ENCODE results near the gene COPZ1. TPM values are rescaled to one million over a fixed set of nuclear protein-coding genes. Genes with fewer than 3 reads are reported as not detected.
A peak's percentile ranks its signal among the peaks of the same experiment; 100 is the strongest.

Gene COPZ1
- total and polyA plus RNA-seq, 9 of the 15 experiments (the other 6 are each of a cell fraction or from before 2014, with no cell fraction given): 137 to 487 (median 233) TPM

GRCh38 chr12:54300732-54301427, 24.1 kb upstream of the COPZ1 start, which contains the start of gene NFE2 (continued):
- TF ChIP-seq SRF (CRISPR knock-in tag; IDR thresholded peaks at IDR 0.05): no peak
- peak; percentile 92 to 96 for TF ChIP-seq MAZ (CRISPR knock-in tag; conservative IDR thresholded peaks at IDR 0.05 in 1 of 2, IDR thresholded peaks at IDR 0.05 in 1 of 2)
- TF ChIP-seq ATF7 (IDR thresholded peaks at IDR 0.05): peak; percentile 55
- peak; percentile 77 for TF ChIP-seq ZBTB2 (IDR thresholded peaks at IDR 0.05)
- TF ChIP-seq PHF8 (IDR thresholded peaks at IDR 0.05; ENCODE audit: borderline replicate concordance, low read length): peak; percentile 45; the same call in 1 of the 2 replicates
- peak; percentile 9; the same call in 1 of the 2 replicates for TF ChIP-seq HLTF (IDR thresholded peaks at IDR 0.05)
- peak; percentile 92 for TF ChIP-seq SUPT5H (IDR thresholded peaks at IDR 0.05)
- TF ChIP-seq NCOA4 (IDR thresholded peaks at IDR 0.05; ENCODE audit: partially characterized antibody): no peak
- peak; percentile 77; the same call in 1 of the 2 replicates for TF ChIP-seq RUNX1 (IDR thresholded peaks at IDR 0.05; ENCODE audit: low read depth)
- TF ChIP-seq NKRF (IDR thresholded peaks at IDR 0.05; ENCODE audit: borderline replicate concordance): peak; percentile 70
- no peak for TF ChIP-seq STAT5B (CRISPR knock-in tag; IDR thresholded peaks at IDR 0.05)
- TF ChIP-seq NFIX (CRISPR knock-in tag; IDR thresholded peaks at IDR 0.05; ENCODE audit: low read depth): no peak
- TF ChIP-seq, protein P1, sequence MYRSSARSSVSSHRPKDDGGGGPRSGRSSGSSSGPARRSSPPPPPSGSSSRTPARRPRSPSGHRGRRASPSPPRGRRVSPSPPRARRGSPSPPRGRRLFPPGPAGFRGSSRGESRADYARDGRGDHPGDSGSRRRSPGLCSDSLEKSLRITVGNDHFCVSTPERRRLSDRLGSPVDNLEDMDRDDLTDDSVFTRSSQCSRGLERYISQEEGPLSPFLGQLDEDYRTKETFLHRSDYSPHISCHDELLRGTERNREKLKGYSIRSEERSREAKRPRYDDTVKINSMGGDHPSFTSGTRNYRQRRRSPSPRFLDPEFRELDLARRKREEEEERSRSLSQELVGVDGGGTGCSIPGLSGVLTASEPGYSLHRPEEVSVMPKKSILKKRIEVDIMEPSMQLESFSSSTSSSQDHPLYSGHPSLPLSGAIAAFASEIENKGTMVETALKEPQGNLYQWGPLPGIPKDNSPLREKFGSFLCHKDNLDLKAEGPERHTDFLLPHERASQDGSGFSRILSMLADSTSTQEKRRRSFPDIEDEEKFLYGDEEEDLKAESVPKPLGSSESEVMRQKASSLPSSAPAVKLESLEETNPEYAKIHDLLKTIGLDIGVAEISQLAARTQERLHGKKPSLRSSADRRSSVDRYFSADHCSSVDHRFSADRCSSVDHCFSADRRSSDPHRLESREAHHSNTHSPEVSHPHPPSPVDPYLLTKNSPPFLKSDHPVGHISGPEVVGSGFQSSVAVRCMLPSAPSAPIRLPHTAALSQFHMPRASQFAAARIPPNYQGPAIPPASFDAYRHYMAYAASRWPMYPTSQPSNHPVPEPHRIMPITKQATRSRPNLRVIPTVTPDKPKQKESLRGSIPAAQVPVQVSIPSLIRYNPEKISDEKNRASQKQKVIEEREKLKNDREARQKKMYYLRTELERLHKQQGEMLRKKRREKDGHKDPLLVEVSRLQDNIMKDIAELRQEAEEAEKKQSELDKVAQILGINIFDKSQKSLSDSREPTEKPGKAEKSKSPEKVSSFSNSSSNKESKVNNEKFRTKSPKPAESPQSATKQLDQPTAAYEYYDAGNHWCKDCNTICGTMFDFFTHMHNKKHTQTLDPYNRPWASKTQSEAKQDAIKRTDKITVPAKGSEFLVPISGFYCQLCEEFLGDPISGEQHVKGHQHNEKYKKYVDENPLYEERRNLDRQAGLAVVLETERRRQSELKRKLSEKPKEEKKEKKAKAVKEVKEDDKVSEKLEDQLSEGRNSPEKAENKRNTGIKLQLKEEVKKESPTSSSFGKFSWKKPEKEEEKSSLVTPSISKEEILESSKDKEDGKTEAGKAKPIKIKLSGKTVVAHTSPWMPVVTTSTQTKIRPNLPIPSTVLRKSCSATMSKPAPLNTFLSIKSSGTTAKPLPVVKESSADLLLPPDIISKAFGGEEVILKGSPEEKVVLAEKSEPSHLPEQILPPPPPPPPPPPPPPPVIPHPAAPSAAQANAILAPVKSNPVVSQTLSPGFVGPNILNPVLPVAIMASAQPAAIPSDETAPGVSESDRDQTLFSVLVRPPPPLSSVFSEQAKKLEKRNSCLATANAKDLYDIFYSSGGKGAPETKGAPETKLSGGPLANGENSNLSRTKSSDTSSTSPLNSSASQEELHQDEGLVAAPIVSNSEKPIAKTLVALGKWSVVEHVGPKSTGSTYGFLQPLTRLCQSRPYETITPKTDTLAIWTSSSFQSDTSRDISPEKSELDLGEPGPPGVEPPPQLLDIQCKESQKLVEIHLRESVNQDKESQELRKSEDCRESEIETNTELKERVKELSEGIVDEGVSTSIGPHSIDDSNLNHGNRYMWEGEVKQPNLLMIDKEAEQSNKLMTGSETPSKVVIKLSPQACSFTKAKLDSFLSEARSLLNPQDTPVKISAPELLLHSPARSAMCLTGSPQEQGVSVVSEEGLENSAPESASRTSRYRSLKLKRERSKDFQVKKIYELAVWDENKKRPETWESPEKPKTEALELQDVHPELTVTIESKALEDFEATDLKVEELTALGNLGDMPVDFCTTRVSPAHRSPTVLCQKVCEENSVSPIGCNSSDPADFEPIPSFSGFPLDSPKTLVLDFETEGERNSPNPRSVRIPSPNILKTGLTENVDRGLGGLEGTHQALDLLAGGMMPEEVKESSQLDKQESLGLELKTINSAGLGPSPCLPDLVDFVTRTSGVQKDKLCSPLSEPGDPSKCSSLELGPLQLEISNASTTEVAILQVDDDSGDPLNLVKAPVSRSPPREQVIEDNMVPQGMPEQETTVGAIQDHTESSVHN (IDR thresholded peaks at IDR 0.05; ENCODE audit: borderline replicate concordance in 1 of 2, low read depth in 1 of 2): no peak
